CD4-positive, alpha-beta T cell treated with Interleukin-4 for 1 hour (primary cell): ENCODE measurements around the gene TNRC6C.
"Not testable (repeated sequence)": the region's sequence is repeated elsewhere in the genome, so short reads cannot be mapped to it uniquely, and the experiment has no call there.

Experiments used
- DNase-seq, 2 donors: peaks; one replicate each; pipeline ENCODE4 v3.0.0-alpha.2; 2020 to 2022

Gene TNRC6C

GRCh38 chr17:78046923-78047322 is 88.4 kb downstream of the TNRC6C start:
- no peak for DNase-seq

DNA sequence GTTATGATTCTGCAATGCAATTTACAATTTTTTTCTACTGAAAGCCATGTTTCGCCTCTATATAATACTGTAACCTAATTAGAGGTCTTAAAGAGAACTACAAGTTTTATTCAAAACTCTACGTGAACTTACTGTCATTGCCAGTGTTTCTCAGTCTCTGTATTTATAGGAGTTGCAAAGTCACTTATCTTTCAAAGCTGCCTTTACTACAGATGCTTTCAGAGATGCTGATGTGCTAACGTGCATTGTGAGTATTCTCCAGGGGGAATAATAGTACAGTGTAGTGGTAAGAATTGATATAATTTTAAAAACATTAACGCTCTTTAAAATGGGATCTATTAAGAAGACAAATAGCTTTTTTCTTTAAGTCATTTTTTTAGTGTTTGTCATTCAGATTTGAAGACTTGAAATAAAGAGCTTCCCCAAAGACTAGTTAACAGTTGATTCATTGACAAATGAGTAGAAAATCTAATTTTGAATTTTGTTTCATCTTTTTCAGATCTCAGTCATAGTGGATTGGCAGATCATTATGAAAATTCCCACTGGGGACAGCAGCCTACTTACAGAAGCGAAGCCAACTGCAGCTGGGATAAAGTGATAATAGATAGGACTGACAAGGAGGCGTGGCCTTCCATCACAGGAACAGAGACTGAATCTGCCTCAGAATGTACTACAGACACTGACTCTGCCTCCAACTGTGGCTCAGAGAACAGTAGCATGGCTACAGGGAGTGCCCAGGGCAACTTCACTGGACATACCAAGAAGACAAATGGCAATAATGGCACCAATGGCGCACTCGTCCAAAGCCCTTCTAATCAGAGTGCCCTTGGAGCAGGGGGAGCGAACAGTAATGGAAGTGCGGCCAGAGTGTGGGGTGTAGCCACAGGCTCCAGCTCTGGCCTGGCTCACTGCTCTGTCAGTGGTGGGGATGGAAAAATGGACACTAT is 90.1 kb downstream of the TNRC6C start:
- no peak for DNase-seq

DNA sequence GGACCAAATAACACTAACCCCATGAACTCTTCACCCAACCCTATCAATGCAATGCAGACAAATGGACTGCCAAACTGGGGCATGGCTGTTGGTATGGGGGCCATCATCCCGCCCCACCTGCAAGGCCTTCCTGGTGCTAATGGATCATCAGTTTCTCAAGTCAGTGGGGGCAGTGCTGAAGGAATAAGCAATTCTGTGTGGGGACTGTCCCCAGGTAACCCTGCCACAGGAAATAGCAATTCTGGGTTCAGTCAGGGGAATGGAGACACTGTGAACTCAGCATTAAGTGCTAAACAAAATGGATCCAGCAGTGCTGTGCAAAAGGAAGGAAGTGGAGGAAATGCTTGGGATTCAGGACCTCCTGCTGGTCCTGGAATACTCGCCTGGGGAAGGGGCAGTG is 91.1 kb downstream of the TNRC6C start:
- no peak for DNase-seq

- DNase-seq = no peak
Measured at GRCh38 chr17:78051186-78051972, 92.9 kb downstream of the TNRC6C start.

DNA sequence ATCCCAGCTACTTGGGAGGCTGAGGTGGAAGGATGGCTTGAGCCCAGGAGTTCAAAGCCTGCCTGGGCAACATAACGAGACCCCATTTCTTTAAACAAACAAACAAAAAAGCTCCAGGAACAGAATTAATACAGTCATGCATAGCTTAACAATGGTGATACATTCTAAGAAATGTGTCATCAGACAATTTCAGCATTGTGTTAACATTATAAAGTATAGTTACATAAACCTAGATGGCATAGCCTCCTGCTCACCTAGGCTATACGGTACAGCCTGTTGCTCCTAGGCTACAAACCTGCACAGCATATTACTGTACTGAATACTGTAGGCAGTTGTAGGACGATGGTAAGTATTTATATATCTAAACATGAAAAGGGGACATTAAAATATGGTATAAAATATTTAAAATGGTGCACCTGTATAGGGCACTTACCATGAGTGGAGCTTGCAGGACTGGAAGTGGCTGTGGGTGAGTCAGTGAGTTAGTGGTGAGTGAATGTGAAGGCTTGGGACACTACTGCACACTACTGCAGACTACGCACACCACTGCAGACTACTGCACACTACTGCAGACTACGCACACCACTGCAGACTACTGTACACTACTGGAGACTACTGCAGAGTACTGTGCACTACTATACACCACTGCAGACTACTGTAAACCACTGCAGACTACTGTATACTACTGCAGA is 95.4 kb downstream of the TNRC6C start:
- no peak for DNase-seq

DNA sequence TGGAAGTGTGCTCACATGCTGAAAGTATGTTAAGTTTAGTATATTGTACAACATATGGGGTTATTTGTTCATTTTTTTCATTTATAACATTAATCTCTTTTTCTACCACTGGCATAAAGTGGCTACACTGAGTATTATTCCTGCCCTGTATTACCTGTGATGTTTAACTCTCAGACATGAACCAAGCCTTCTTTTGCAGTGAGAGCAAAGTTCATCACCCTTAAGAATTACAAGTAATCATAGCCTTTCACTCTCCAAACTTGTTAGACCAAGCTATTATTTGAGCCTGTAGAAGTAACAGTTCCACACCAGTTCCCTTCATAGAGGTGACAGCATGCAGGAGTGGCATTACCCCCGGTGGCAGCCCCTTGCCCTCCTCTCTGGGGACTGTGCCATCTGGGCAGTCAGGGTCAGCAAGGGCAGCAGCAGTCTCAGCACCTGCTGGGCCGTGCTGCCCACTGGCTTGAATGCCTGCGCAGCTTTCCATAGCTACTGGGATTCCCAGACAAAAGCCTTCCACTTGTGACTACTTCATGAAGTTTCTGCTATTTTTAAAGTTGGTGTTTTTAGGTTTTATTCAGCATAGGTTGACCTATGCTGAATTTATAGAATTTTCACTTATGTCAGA is 98.7 kb downstream of the TNRC6C start:
- DNase-seq = no peak

- DNase-seq = no peak
Measured at GRCh38 chr17:78058001-78058400, 99.5 kb downstream of the TNRC6C start.

DNA sequence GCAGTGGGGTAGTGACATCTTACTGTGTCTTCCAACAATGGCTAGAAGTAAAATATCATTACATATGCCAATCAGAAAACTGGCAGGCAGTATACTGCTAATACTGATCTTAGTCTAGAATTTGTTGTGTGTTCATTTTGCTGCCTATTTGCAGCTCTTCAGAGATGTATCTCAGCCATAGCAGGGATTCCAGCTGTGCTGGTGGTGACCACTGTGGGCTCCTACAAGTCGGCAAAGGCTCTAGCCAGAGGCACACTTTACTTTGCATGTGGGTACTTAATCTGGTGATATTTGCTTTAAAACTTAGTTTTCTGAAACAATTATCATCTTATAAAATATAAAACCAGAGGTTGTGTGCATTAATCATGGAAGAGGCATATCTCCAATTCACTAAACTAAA is 100.1 kb downstream of the TNRC6C start:
- no peak for DNase-seq

DNA sequence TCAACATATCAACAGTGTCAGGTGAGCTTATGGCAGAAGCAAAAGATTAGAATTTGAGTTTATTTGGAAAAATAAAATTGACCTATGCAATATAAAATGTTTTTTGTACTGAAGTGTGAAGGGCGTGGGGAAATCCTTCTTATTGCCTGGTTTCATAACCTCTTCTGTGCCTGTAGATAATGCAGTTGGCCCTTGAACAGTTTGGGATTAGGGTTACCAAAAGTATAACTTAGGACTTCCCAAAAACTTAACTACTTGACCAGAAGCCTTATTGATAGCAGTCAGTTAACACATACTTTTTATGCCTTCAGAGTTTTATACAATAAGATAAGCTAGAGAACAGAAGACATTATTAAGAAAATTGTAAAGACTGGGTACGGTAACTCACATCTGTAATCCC is 104.1 kb downstream of the TNRC6C start:
- no peak for DNase-seq

- no peak for DNase-seq
Measured at GRCh38 chr17:78063489-78063888, 105.0 kb downstream of the TNRC6C start.

DNA sequence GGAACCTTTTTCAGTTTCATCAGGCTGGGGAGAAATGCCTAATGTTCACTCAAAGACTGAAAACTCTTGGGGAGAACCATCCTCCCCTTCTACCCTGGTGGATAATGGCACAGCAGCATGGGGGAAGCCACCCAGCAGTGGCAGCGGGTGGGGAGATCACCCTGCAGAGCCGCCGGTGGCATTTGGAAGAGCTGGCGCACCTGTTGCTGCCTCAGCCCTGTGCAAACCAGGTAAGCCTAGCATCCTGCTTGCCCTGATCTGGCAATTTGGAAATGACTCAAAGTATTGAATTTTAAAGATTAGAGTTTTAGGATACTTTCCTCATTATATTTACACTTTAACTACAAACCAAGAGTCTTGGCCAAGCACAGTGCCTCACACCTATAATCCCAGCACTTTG is 106.2 kb downstream of the TNRC6C start:
- no peak for DNase-seq

DNA sequence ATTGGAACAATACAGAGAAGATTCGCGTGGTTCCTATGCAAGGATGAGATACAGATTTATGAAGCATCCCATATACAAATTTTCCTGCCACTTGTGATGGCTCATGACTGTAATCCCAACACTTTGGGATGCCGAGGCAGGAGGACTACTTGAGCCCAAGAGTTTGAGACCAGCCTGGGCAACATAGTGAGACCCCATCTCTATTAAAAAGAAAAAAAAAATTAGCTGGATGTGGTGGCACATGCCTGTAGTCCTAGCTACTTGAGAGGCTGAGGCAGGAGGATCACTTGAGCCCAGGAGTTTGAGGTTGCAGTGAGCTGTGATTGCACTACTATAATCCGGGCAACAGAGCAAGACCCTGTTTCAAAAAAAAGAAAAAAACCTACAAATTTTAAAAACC is 108.5 kb downstream of the TNRC6C start:
- not testable (repeated sequence) for DNase-seq

- DNase-seq = no peak
Measured at GRCh38 chr17:78069695-78070094, 111.2 kb downstream of the TNRC6C start.

DNA sequence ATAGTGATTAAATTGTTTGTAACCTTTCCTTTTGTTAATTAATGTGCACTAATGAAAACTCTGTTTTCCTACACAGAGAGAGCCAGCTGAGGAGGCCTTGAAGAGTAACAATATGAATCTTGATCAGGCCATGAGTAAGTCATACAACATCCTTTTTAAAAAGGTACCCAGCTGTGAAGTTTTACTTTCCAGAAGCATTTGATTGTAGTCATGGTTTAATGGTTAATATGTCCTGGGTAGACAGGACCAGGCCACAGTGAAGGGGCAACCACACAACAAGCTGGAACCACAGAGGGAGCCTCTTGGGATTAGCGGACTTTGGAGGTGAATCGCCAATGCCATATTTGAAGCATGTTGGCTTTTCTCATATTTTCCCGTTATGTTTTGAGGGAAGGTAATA is 114.5 kb downstream of the TNRC6C start:
- no peak for DNase-seq

GRCh38 chr17:78075011-78075410 is 116.5 kb downstream of the TNRC6C start:
- no peak for DNase-seq

GRCh38 chr17:78075545-78075944 is 117.0 kb downstream of the TNRC6C start:
- no peak for DNase-seq

DNA sequence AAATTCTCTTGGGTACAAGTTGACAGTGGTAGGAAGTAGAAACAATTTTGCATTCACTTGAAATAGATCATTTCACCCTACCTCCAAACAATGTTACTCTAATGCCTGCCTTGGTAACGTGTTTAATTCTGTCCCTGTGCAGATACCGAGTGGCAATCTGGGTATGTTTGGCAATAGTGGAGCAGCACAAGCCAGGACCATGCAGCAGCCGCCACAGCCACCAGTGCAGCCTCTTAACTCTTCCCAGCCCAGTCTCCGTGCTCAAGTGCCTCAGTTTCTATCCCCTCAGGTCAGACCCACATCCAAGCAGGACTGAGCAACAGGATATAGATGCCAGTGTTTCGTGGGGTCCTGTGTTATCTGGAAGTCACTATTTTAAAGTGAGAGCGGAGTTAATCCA is 120.8 kb downstream of the TNRC6C start:
- DNase-seq = no peak

DNA sequence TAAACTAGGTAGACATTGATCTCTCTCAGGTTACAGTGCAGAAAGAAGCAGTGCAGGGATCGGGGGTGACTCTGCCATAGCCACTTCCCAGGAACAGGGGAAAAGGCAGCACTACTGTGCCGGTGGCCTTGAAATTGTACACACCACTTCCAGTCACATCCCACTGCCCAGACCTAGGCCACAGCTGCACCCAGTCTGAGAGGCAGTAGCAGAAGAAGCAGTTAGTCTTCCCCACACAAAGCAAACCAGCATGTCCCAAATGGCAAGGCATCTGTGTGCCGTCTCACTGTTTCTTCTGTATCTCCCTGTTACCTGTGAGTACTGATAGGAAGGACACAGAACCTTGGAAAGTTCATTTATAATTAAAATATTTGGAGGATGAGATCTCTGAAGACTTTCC is 123.0 kb downstream of the TNRC6C start:
- DNase-seq = no peak

GRCh38 chr17:78082355-78082872 is 123.9 kb downstream of the TNRC6C start:
- DNase-seq = not testable (repeated sequence)

- DNase-seq = no peak
Measured at GRCh38 chr17:78082988-78083387, 124.5 kb downstream of the TNRC6C start.

DNA sequence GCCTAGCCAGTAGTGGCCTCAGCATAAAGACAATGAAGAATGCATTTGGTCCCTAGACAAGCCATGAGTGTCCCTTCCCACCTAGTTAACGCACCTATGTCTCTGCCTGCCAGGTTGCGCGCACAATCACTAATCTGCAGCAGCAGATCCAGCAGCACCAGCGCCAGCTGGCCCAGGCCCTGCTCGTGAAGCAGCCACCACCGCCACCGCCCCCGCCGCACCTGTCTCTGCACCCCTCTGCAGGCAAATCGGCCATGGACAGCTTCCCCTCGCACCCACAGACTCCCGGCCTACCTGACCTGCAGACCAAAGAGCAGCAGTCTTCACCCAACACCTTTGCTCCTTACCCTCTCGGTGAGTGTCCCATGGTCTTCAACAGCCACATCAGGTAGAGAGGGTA is 128.2 kb downstream of the TNRC6C start:
- DNase-seq = no peak

DNA sequence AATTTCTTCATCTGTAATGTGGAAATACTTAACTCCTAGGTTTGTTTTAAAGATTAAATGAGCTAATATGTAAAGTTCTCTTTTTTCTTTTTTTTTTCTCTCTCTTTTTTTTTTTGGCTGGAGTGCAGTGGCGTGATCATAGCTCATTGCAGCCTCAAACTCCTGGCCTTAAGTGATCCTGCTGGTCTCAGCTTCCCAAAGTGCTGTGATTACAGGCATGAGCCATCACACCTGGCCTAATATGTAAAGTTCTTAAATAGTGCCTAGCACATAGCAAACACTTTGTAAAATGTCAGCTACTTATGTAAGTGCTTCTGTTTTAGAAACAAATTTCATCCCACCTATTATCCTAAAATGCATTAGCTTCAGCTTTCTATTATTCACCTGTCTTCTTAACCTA is 130.0 kb downstream of the TNRC6C start:
- DNase-seq = no peak
